Measurements from ENCODE around the gene SLC35E2B.
A peak's percentile ranks its signal among the peaks of the same experiment; 100 is the strongest.
"Not testable (repeated sequence)": the region's sequence is repeated elsewhere in the genome, so short reads cannot be mapped to it uniquely, and the experiment has no call there.

The SLC35E2B gene

GRCh38 chr1:1692714-1693647 is at the start of gene SLC35E2B:
Gene SLC35E2B, minus strand, starts transcription at chr1:1692795. Its CDS starts 16,096 bp downstream, at chr1:1676699.
- H3K36me3 Mint-ChIP-seq, H3K4me1 Mint-ChIP-seq, H3K27me3 Mint-ChIP-seq, H3K9me3 Mint-ChIP-seq: not testable (repeated sequence)
- peak; percentile 79 to 82 for ATAC-seq (replicated peaks)
- H3K27ac Mint-ChIP-seq = peak within 1 kb of the TSS; percentile 98
- DNase-seq = peak; percentile 95
- H3K4me3 Mint-ChIP-seq = peak within 1 kb of the TSS; percentile 83

- not testable (repeated sequence) for ATAC-seq (replicated peaks); H3K36me3 Mint-ChIP-seq; DNase-seq; H3K4me3 Mint-ChIP-seq; H3K27me3 Mint-ChIP-seq; H3K4me1 Mint-ChIP-seq; H3K27ac Mint-ChIP-seq; H3K9me3 Mint-ChIP-seq
Observed at GRCh38 chr1:1741013-1741412, 48.4 kb upstream of the SLC35E2B start.

GRCh38 chr1:1738799-1739337 is 46.3 kb upstream of the SLC35E2B start:
- not testable (repeated sequence) for H3K27ac Mint-ChIP-seq
- peak in 1 of 2 donors; percentile 22 for ATAC-seq (replicated peaks)

GRCh38 chr1:1737675-1738590 is 45.3 kb upstream of the SLC35E2B start:
- ATAC-seq (replicated peaks) = peak in 1 of 2 donors; percentile 29
- H3K36me3 Mint-ChIP-seq, DNase-seq, H3K4me1 Mint-ChIP-seq, H3K27ac Mint-ChIP-seq, H3K4me3 Mint-ChIP-seq, H3K9me3 Mint-ChIP-seq, H3K27me3 Mint-ChIP-seq: not testable (repeated sequence)

More at GRCh38 chr1:1738799-1739337, 46.3 kb upstream of the SLC35E2B start:
- not testable (repeated sequence) for H3K27me3 Mint-ChIP-seq, H3K4me1 Mint-ChIP-seq, H3K36me3 Mint-ChIP-seq, DNase-seq, H3K9me3 Mint-ChIP-seq, H3K4me3 Mint-ChIP-seq

- Mint-ChIP-seq H3K9me3 (no peaks in the 10 kb centered on the region), H3K27me3 (no peaks in the 10 kb centered on the region)
- ATAC-seq (replicated peaks) = no peak
Observed at GRCh38 chr1:1732381-1732780, 39.8 kb upstream of the SLC35E2B start.

GRCh38 chr1:1730870-1731269 is 38.3 kb upstream of the SLC35E2B start:
- H3K27me3 Mint-ChIP-seq = no peaks in the 10 kb centered on the region
- H3K36me3 Mint-ChIP-seq = peaks cover 12 to 20% of the 10 kb centered on the region in 2 donors
- no peak overlapping the region for H3K4me3 Mint-ChIP-seq
- peak overlapping the region; percentile 56 for H3K27ac Mint-ChIP-seq
- no peaks in the 10 kb centered on the region for H3K9me3 Mint-ChIP-seq
- H3K4me1 Mint-ChIP-seq = no peaks in the 10 kb centered on the region
- no peak for DNase-seq
- no peak for ATAC-seq (replicated peaks)

More at GRCh38 chr1:1732381-1732780, 39.8 kb upstream of the SLC35E2B start:
- Mint-ChIP-seq H3K4me3 (no peak overlapping the region), H3K27ac (no peak overlapping the region), H3K36me3 (peaks cover 6 to 17% of the 10 kb centered on the region in 2 donors), H3K4me1 (no peaks in the 10 kb centered on the region)
- DNase-seq = no peak

- DNase-seq = not testable (repeated sequence)
Observed at GRCh38 chr1:1730230-1730629, 37.6 kb upstream of the SLC35E2B start.

GRCh38 chr1:1729116-1729816 is 36.7 kb upstream of the SLC35E2B start:
- DNase-seq; ATAC-seq (replicated peaks); H3K27ac Mint-ChIP-seq; H3K27me3 Mint-ChIP-seq; H3K4me3 Mint-ChIP-seq; H3K4me1 Mint-ChIP-seq; H3K9me3 Mint-ChIP-seq: not testable (repeated sequence)
- peaks cover 12 to 24% of the 10 kb centered on the region in 2 donors for H3K36me3 Mint-ChIP-seq

More at GRCh38 chr1:1730230-1730629, 37.6 kb upstream of the SLC35E2B start:
- H3K27me3 Mint-ChIP-seq; H3K9me3 Mint-ChIP-seq; H3K4me1 Mint-ChIP-seq; H3K27ac Mint-ChIP-seq; H3K4me3 Mint-ChIP-seq; ATAC-seq (replicated peaks): not testable (repeated sequence)
- peaks cover 12 to 20% of the 10 kb centered on the region in 2 donors for H3K36me3 Mint-ChIP-seq

- not testable (repeated sequence) for H3K9me3 Mint-ChIP-seq; H3K27me3 Mint-ChIP-seq; H3K27ac Mint-ChIP-seq; DNase-seq; H3K4me1 Mint-ChIP-seq; ATAC-seq (replicated peaks); H3K4me3 Mint-ChIP-seq
- H3K36me3 Mint-ChIP-seq = peaks cover 12 to 23% of the 10 kb centered on the region in 2 donors
Observed at GRCh38 chr1:1728308-1729005, 35.9 kb upstream of the SLC35E2B start.

- not testable (repeated sequence) for H3K9me3 Mint-ChIP-seq; H3K4me1 Mint-ChIP-seq; ATAC-seq (replicated peaks); DNase-seq; H3K27me3 Mint-ChIP-seq; H3K4me3 Mint-ChIP-seq
- Mint-ChIP-seq H3K27ac (peak overlapping the region; percentile 25), H3K36me3 (peaks cover 9 to 19% of the 10 kb centered on the region in 2 donors)
Observed at GRCh38 chr1:1727131-1727651, 34.6 kb upstream of the SLC35E2B start.

- peak overlapping the region; percentile 50 to 66 for H3K4me3 Mint-ChIP-seq
- not testable (repeated sequence) for H3K27ac Mint-ChIP-seq; H3K4me1 Mint-ChIP-seq; ATAC-seq (replicated peaks); H3K9me3 Mint-ChIP-seq; H3K27me3 Mint-ChIP-seq; DNase-seq
- H3K36me3 Mint-ChIP-seq = peaks cover 10 to 16% of the 10 kb centered on the region in 2 donors
Observed at GRCh38 chr1:1726088-1726487, 33.5 kb upstream of the SLC35E2B start.

- H3K4me1 Mint-ChIP-seq, H3K9me3 Mint-ChIP-seq, H3K27me3 Mint-ChIP-seq: not testable (repeated sequence)
- DNase-seq = peak; percentile 98
- Mint-ChIP-seq H3K27ac (peak within 1 kb of the TSS; percentile 99), H3K4me3 (peak within 1 kb of the TSS; percentile 95 to 99), H3K36me3 (peaks cover 12 to 14% of the 10 kb centered on the region in 2 donors)
- ATAC-seq (replicated peaks) = peak; percentile 96 to 98
Observed at GRCh38 chr1:1724035-1724864, 31.7 kb upstream of the SLC35E2B start, which contains the start of gene CDK11A. Gene CDK11A, minus strand, starts transcription at chr1:1724357. Its CDS starts 1,539 bp downstream, at chr1:1722818.

Data from stimulated activated naive B cell treated with anti-CD40 and anti-IgM and Interleukin-4, amounts not matched to agents 10 μg/mL and 1 μg/mL and 100 μg/mL, for 72 hours (primary cell).